Hematopoietic multipotent progenitor cell treated with erythropoietin and hydrocortisone succinate and interleukin-3 and kit ligand, for 17 days (in vitro differentiated cells): ENCODE results near the gene DBR1.

Experiments
- DNase-seq: peaks from one replicate; pipeline ENCODE4 v3.0.0-alpha.2; 2015; ENCODE audit warnings: low spot score

DBR1 gene, protein sequence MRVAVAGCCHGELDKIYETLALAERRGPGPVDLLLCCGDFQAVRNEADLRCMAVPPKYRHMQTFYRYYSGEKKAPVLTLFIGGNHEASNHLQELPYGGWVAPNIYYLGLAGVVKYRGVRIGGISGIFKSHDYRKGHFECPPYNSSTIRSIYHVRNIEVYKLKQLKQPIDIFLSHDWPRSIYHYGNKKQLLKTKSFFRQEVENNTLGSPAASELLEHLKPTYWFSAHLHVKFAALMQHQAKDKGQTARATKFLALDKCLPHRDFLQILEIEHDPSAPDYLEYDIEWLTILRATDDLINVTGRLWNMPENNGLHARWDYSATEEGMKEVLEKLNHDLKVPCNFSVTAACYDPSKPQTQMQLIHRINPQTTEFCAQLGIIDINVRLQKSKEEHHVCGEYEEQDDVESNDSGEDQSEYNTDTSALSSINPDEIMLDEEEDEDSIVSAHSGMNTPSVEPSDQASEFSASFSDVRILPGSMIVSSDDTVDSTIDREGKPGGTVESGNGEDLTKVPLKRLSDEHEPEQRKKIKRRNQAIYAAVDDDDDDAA

DNA sequence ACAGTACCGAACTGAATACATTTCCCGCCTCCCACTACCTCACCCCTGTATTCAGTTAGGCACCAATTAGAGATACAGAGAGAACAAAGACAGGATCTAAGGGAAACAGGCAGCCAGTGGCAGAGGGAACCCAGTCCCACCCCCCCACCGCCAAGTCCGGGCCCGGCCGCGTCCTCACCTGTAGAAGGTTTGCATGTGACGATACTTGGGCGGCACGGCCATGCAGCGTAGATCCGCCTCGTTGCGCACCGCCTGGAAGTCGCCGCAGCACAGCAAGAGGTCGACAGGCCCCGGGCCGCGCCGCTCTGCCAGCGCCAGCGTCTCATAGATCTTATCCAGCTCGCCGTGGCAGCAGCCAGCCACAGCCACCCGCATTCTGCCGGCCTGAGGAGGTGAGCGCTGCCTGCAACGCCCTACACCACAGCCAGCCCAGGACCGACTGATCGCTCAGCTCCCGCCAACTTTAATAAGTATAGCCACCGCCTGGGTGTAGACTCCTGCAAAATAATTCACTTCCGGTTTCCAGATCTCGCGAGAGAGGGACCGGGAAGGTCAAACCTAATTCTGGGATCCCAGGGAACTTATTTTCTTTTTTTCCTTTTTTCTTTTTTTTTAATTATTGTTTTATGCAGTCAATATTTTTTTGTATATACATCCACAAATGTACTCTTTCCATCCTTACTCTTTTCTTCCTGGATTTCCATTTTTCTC is at the start of gene DBR1:
TSS of gene DBR1 (minus strand) at position 501 of the 711 bp plus-strand sequence. CDS start at position 375, 126 bp downstream.
- DNase-seq = peak; percentile 80

DNA sequence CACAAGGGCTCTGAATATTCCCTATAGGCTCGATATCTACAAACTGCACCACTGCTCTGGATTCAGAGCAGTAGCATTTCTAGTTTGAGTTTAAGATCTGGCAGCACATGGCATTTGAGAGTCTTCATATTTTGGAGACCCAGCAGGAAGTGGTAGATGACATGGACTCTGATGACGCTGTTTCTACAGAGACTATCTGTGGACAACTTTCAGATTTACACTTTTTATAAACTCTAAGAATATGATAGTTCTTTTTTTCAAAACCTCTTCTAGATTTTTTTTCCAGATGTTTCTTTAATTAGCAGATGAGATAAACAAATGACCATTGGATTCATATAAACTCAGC is 48.2 kb upstream of the DBR1 start:
- DNase-seq = no peak

DNA sequence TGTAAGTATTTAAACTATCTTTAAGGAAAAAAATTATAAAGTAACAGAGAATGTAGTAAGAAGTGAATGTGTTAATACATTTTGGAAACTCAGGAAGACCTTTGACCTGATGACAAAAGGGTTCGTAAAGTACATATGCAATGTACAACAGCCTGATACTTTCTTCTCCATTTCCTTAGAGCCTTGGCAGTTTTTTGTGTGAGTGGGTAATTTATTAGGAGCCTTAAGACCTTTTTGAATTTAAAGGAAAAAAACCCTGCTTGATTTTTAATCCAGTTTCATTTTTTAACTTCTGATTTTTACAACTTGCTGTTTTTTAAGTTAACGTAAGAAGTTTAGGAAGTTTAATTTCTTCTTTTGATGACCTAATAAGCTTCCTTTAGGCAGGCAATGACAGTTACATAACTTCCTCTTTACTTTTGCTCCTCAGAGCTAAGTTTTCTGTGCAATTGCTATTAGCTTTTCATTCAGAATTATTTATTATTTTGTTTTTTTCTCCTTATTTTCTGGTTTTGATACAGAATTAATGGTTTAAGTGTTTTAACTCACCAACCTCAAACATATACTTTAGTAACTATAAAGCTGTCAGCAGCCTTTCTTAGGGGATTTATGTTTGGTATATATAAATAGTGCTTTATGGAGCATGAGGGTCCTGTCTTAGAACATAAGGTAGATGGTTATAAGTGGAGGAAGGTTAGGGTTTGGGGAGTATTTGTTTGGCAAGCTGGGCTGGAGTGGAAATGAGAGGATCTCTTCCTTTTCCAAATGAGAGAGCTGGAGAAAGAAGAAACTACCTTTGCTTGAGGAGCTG is 47.6 kb upstream of the DBR1 start:
- DNase-seq = no peak

- no peak for DNase-seq
Observed at GRCh38 chr3:138220788-138221187, 46.1 kb upstream of the DBR1 start.

- no peak for DNase-seq
Observed at GRCh38 chr3:138220242-138220641, 45.5 kb upstream of the DBR1 start.

DNA sequence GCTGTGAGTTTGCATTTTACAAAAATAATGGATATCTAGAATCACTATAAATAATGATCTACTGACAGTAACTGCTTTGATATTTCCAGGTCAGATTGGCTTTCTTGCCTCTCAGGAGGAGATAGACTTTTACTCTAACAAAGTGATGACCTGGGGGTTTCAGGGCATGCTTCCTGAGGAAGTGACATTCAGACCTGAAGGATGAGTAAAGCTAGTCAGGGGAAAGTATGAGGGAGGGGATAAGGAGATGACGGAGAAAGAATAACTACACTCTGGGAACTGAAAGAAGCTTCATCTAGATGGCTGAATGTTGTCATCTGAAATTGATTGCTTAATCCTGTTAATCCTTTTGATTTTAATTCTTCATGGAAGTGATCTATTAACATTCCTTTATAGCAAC is 44.5 kb upstream of the DBR1 start:
- DNase-seq = no peak

DNA sequence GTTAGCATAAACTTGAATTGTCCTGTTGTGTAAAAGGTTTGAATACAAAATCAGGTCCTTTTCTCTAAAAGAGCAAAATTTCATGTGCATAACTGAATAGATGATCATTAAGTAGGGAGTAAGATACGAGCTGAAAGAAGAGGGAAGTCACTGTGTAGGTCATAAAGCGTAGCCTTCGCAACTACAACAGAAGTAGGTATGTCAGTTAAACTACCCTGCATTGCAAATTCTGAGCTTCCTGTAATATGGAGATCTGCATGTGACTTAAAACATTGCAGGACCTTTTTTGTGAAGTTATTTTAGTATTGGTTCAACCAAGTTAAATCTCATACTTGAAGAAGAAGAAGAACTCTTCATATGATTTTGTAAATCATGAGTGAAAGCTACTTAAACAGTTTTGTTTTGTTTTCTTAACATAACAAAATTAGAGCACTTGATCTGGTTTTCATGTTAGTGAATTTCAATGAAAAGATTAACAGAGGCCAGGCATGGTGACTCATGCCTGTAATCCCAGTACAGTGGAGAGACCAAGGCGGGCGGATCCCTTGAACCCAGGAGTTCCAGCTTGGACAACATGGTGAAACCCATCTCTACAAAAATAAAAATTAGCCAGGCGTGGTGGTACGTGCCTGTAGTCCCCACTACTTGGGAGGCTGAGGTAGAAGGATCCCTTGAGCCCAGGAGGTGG is 38.8 kb upstream of the DBR1 start:
- DNase-seq = no peak

- no peak for DNase-seq
Observed at GRCh38 chr3:138210528-138210927, 35.8 kb upstream of the DBR1 start.

DNA sequence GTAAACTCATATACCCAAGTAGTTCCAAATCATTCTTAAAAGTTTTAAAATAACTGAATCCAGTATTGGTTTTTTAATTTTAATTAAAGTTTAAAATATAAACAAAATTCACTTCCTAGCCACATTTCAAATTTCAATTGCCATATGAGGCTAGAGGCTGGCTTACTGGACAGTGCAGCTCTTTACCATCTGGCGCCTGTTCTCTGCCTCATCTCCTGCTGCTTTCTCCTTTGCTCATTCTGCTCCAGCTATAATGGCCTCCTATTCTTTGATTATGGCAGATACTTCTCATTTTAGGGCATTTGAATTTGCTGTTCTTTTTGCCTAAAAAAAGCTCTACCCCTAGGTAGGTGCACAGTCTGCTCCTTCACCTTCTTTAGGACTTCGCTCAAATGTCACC is 31.5 kb upstream of the DBR1 start:
- no peak for DNase-seq

- no peak for DNase-seq
Observed at GRCh38 chr3:138205527-138205926, 30.8 kb upstream of the DBR1 start.

- DNase-seq = no peak
Observed at GRCh38 chr3:138203938-138204337, 29.2 kb upstream of the DBR1 start.

DNA sequence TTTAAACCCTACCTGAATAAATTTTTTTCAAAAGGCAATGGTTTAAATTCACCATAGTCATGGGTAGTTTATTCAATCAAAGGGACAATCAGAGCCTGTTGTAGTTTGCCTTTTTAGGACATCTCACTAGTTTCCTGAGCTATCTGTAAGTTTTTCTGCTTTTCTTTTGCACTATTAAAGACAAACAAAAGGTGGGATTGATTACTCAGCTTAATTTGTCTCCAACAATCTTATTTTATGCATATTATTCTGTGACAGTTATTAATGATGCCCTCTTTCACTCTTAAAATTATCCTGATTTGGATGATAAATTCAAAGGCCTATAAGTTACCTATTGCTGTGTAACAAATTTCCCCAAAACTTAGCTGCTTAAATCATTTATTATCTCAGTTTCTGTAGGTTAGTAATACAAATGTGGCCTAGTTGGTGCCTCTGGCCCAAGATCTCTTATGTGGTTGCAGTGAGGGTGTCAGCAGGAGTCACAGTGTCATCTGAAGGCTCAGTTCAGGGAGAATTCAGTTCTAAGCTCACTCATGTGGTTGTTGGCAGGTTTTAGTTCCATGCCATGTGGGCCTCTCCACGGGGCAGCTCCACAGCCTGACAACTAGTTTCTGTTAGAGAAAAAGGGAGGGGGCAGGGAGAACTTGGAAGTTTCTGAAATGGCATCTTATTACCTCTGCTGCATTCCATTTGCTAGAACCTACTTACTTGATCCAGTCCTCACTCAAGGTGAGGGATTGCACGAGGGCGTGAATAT is 28.4 kb upstream of the DBR1 start:
- DNase-seq = no peak

DNA sequence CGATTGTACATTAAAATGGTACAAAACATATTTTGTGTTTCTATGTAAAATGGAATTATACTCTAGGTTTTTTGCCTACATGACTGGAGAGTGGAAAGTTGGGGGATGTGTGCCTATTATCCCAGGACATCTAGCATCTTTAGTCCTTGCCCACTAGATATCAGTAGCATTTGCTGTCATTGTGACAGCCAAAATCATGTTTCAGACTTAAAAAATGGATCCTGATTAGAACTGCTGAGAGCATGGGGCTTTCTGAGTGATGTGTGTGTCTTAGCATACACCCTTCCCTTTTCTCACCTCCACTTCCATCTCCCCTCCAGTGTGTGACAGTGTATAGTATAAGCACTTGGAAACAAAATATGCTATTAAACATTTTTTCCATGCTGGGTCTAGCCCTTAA is 25.7 kb upstream of the DBR1 start:
- peak; percentile 33 for DNase-seq

- DNase-seq = peak; percentile 58
Observed at GRCh38 chr3:138199851-138200250, 25.1 kb upstream of the DBR1 start.

DNA sequence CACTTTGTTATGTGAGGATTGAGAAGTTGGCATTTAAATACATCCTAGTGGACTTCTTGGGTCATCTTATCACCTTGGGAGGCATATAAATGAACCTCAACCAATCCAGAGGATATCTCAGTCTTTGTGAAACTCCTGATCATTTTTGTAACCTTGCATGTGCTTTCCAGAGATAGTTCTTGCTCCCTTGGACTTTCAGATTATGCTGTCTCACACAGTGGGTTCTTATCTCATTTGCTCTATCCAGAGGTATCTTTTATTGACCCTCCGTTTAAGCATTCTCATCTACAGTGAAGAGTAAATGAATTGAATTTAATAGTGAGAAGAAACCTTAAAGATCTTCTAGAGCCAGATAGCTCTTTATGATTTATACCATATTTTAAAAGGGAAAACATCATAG is 22.8 kb upstream of the DBR1 start:
- peak; percentile 35 for DNase-seq

GRCh38 chr3:138197058-138197457 is 22.3 kb upstream of the DBR1 start:
- DNase-seq = peak; percentile 50

DNA sequence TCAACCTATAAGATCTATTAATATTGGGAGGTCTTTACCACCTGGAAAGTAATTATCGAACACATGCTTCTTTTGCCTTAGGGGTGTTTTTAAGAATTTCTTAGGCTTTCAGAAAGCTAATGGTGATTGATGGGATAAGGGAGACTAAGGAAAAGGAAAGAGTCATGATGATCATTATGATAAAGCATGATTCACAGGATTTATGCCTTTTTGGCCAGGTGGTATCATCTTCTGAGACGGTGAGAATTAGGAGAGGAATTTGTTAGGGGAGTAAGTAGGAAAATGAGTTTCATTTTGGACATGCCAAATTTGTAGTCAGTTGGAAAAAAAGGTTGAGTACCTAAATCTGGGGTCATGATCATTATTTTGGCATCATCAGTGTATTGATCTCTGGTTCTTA is 21.3 kb upstream of the DBR1 start:
- DNase-seq = no peak

DNA sequence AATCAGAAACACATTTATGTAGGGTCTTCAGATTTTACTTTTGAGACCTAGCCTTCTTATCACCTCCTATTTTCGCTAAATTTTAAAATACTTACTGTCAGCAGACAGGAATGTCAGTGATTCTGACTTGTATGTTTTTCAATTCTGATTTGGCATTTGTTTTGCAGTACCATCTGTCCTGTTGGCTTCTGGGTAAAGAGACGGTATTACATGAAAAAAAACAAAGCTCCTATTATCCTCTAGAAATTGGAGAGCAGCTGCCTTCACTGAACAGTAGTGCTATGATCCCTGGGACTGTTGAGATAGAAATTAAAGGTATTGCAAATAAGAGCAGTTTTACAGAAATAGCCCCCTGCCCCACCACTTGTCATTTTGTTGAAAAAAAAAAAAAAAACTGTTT is 20.8 kb upstream of the DBR1 start:
- DNase-seq = no peak

DNA sequence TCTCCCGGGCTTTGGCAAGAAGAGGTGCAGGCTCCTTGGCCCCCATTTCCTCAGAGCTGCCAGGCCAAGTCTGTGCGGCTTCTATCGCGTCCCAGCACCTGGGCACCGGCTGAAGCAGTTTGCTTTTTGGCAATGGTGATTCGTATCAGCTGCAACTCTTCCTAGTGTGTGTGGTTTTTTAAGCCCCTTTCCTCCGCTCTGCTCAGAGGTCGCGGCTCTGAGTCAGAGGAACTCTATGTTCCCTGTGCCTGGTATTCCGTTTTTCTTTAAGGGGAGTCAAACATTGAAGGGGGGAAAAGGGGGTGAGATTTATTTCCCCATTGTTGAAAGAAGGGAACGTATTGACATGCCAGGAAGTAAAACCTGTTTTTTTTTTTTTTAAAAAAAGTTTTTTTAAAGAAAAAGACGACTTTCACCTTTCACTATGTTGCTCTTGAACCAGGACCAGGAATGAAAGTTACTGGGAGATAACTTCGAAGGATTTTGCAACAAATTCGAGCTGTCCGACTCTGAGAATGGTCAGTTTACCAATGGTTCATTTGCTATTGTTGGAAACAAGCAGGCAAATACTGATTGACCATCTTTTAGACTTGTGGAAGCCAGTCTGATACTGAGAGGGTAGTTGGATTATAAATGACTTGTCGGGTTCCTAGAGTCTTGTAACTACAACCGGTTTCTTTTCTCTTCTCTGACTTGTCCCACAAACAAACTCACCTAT is 13.5 kb upstream of the DBR1 start:
- DNase-seq = peak; percentile 76

- peak; percentile 64 for DNase-seq
Observed at GRCh38 chr3:138187296-138188012, 12.7 kb upstream of the DBR1 start, which contains the start of gene ARMC8. ARMC8 (plus strand) TSS chr3:138187301; CDS start chr3:138187555, 254 bp downstream.
